Measurements from ENCODE around the gene EVI2B. TPM values are rescaled to one million over a fixed set of nuclear protein-coding genes. Genes with fewer than 3 reads are reported as not detected.

Gene EVI2B
- total RNA-seq, 2 experiments from 2014 or later, result 17.4 to 71.0 TPM

DNA sequence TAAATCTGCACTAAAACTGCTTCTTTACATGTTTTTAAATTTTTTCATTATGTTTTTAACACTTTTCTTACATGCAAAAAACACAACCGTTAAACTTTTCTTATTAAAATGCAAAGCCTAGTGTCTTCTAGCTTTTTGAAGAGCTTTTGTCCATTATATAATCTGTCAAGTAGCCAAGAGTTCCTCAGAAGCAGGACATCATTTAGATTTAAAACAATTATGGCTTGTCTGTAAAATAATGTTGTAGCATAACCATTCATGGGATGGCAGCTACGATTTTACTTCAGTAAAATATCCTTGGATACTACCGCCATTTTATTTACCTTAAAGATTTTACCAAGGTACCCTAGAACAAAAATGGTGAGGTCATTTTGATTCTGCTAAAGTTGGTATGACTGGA, 19.6 kb downstream of the EVI2B start:
- no peaks in the 10 kb centered on the region for H3K9me3 ChIP-seq (ENCODE audit: low read length)
- DNase-seq (ENCODE audit: low spot score), result no peak
- ChIA-PET CTCF (ENCODE audit: unreplicated experiment) (no interaction called here), POLR2A (no interaction called here)
- H3K79me2 ChIP-seq (ENCODE audit: insufficient read depth, low read depth, low read length), result no peaks in the 10 kb centered on the region
- BruUV-seq (replicated peaks), result no TSS peak
- no peaks in the 10 kb centered on the region for H3K4me1 ChIP-seq (ENCODE audit: insufficient read depth, low read length, poor library complexity, severe bottlenecking)
- no peak overlapping the region for H2AFZ ChIP-seq (ENCODE audit: low read length)
- intact Hi-C loops (cut with micrococcal nuclease; ENCODE audit: unreplicated experiment), result loop anchor here (5.0 kb wide), 1 partner anchor 52 kb away; no protein-coding TSS in a partner anchor
- H3K9me2 ChIP-seq (ENCODE audit: insufficient read depth, low read length), result no peaks in the 10 kb centered on the region
- H3K27ac ChIP-seq (ENCODE audit: low read depth, low read length, poor library complexity, severe bottlenecking), result no peak overlapping the region
- H3K4me3 ChIP-seq (ENCODE audit: low read depth, low read length, poor library complexity, severe bottlenecking), result no peak overlapping the region
- no peak overlapping the region for H3K4me2 ChIP-seq (ENCODE audit: low read length)
- TF ChIP-seq, protein P1, sequence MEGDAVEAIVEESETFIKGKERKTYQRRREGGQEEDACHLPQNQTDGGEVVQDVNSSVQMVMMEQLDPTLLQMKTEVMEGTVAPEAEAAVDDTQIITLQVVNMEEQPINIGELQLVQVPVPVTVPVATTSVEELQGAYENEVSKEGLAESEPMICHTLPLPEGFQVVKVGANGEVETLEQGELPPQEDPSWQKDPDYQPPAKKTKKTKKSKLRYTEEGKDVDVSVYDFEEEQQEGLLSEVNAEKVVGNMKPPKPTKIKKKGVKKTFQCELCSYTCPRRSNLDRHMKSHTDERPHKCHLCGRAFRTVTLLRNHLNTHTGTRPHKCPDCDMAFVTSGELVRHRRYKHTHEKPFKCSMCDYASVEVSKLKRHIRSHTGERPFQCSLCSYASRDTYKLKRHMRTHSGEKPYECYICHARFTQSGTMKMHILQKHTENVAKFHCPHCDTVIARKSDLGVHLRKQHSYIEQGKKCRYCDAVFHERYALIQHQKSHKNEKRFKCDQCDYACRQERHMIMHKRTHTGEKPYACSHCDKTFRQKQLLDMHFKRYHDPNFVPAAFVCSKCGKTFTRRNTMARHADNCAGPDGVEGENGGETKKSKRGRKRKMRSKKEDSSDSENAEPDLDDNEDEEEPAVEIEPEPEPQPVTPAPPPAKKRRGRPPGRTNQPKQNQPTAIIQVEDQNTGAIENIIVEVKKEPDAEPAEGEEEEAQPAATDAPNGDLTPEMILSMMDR (conservative IDR thresholded peaks at IDR 0.05; ENCODE audit: low read length), result no peak
- no peak for TF ChIP-seq EZH2phosphoT487 (IDR thresholded peaks at IDR 0.05; ENCODE audit: borderline replicate concordance, low read depth, low read length)
- H4K20me1 ChIP-seq (ENCODE audit: insufficient read depth, low read length), result no peaks in the 10 kb centered on the region
- H3K36me3 ChIP-seq (ENCODE audit: insufficient read depth, low read length), result no peaks in the 10 kb centered on the region

DNA sequence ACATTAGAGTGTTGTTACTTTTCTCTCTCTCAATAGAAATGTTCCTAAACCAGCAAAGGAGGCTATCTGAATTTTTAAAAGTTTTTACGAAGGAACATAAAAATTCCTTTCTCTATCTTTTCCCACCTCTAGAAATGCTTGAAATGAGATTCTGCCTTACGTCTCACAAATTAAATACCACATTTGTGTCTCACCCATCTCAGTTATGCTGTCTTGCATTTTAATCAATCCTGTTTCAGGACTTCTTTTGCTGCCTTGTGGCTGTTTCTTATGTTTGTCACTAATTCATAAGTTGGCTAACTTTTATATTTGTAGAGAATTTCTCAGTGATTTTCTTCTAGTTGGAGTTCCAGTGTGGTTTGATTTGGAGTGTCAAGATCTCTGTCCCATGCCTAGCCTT, 20.3 kb downstream of the EVI2B start:
- Histone ChIP-seq H3K79me2 (ENCODE audit: insufficient read depth, low read depth, low read length) (no peaks in the 10 kb centered on the region), H3K4me1 (ENCODE audit: insufficient read depth, low read length, poor library complexity, severe bottlenecking) (no peaks in the 10 kb centered on the region), H4K20me1 (ENCODE audit: insufficient read depth, low read length) (no peaks in the 10 kb centered on the region), H3K27ac (ENCODE audit: low read depth, low read length, poor library complexity, severe bottlenecking) (no peak overlapping the region), H3K9me2 (ENCODE audit: insufficient read depth, low read length) (no peaks in the 10 kb centered on the region), H3K9me3 (ENCODE audit: low read length) (no peaks in the 10 kb centered on the region), H3K4me3 (ENCODE audit: low read depth, low read length, poor library complexity, severe bottlenecking) (no peak overlapping the region), H3K36me3 (ENCODE audit: insufficient read depth, low read length) (no peaks in the 10 kb centered on the region), H3K4me2 (ENCODE audit: low read length) (no peak overlapping the region), H2AFZ (ENCODE audit: low read length) (no peak overlapping the region)
- POLR2A ChIA-PET, result interaction anchor here (0.6 kb wide), 1 partner anchor 931 kb away, joined by 5 read pairs; no protein-coding TSS in a partner anchor
- TF ChIP-seq EZH2phosphoT487 (IDR thresholded peaks at IDR 0.05; ENCODE audit: borderline replicate concordance, low read depth, low read length), result no peak
- TF ChIP-seq, protein P1 (conservative IDR thresholded peaks at IDR 0.05; ENCODE audit: low read length), result no peak
- CTCF ChIA-PET (ENCODE audit: unreplicated experiment), result no interaction called here
- BruUV-seq (replicated peaks), result no TSS peak
- DNase-seq (ENCODE audit: low spot score), result no peak
- intact Hi-C loops (cut with micrococcal nuclease; ENCODE audit: unreplicated experiment), result loop anchor here (5.0 kb wide), 1 partner anchor 51 kb away; no protein-coding TSS in a partner anchor

DNA sequence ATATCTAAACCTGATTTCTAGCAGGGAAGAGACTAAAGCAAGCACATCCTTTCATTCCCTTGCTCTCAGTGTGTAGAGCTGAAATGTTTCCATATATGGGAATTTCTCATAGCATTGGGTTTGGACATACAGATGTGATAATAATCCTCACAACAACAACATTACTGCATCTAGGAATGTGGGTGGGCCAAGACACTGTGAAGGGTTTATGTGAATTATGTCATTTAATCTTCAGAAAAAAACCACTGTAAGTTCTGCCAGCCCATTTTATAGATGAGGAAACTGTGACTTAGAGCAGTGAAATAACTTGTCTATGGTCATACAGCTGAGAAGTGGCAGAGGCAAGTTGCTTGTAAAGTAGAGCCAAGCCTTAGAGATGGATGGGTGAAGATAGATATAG, 22.0 kb downstream of the EVI2B start:
- intact Hi-C loops (cut with micrococcal nuclease; ENCODE audit: unreplicated experiment), result loop anchor here (5.0 kb wide), 1 partner anchor 50 kb away; no protein-coding TSS in a partner anchor
- no peaks in the 10 kb centered on the region for H3K9me3 ChIP-seq (ENCODE audit: low read length)
- no peak for DNase-seq (ENCODE audit: low spot score)
- H4K20me1 ChIP-seq (ENCODE audit: insufficient read depth, low read length), result no peaks in the 10 kb centered on the region
- no peak overlapping the region for H2AFZ ChIP-seq (ENCODE audit: low read length)
- H3K27ac ChIP-seq (ENCODE audit: low read depth, low read length, poor library complexity, severe bottlenecking), result no peak overlapping the region
- no peaks in the 10 kb centered on the region for H3K79me2 ChIP-seq (ENCODE audit: insufficient read depth, low read depth, low read length)
- H3K4me3 ChIP-seq (ENCODE audit: low read depth, low read length, poor library complexity, severe bottlenecking), result no peak overlapping the region
- no peaks in the 10 kb centered on the region for H3K36me3 ChIP-seq (ENCODE audit: insufficient read depth, low read length)
- no peak overlapping the region for H3K4me2 ChIP-seq (ENCODE audit: low read length)
- BruUV-seq (replicated peaks), result no TSS peak
- CTCF ChIA-PET (ENCODE audit: unreplicated experiment), result interaction anchor here (0.6 kb wide), 1 partner anchor 233 kb away, joined by 3 read pairs; no protein-coding TSS in a partner anchor
- H3K4me1 ChIP-seq (ENCODE audit: insufficient read depth, low read length, poor library complexity, severe bottlenecking), result no peaks in the 10 kb centered on the region
- POLR2A ChIA-PET, result no interaction called here
- no peak for TF ChIP-seq EZH2phosphoT487 (IDR thresholded peaks at IDR 0.05; ENCODE audit: borderline replicate concordance, low read depth, low read length)
- no peaks in the 10 kb centered on the region for H3K9me2 ChIP-seq (ENCODE audit: insufficient read depth, low read length)

All from OCI-LY7 (cell line).